ENCODE data around the gene MICU2. TPM values are rescaled to one million over a fixed set of nuclear protein-coding genes. Genes with fewer than 3 reads are reported as not detected.

Gene MICU2
- total and polyA plus RNA-seq, 10 of the 15 experiments (the other 5 are each of a cell fraction or from before 2014, with no cell fraction given) = 17.7 to 56.6 (median 43.8) TPM

GRCh38 chr13:21616205-21616866 is 12.4 kb upstream of the MICU2 start (continued):
- TF ChIP-seq GATAD2B (conservative IDR thresholded peaks at IDR 0.05; ENCODE audit: low read depth) = no peak
- no peak for TF ChIP-seq GABPA (IDR thresholded peaks at IDR 0.05; ENCODE audit: low read depth)

- no peak overlapping the region for H3K9ac ChIP-seq (ENCODE audit: control insufficient read depth, insufficient read depth, low read length)
- RAD21 ChIA-PET (ENCODE audit: unreplicated experiment) = interaction anchor here (1.0 to 1.1 kb wide), 3 partner anchors 9 to 12 kb away, joined by 3 read pairs; partner anchors contain the start of gene MICU2
- WGBS (ENCODE audit: insufficient coverage, insufficient replicate concordance, low lambda C conversion rate, missing lambda C conversion rate) = 0% methylated on average over 2 of the region's 2 CpGs
- H3K27me3 ChIP-seq (replicated peaks in 1 of 2; ENCODE audit: control insufficient read depth in 2 of 2, insufficient read depth in 2 of 2, low read length in 1 of 2) = peaks cover 0 to 2% of the 10 kb centered on the region in 2 experiments; a peak in 1 of 4 replicates
- H3K4me2 ChIP-seq (ENCODE audit: control insufficient read depth, insufficient read depth) = no peak overlapping the region
- no peak for FAIRE-seq
- TF ChIP-seq IRF5 (IDR thresholded peaks at IDR 0.05; ENCODE audit: borderline replicate concordance) = no peak
- TF ChIP-seq BRCA1 (IDR thresholded peaks at IDR 0.05; ENCODE audit: low read depth, low read length) = no peak
- TF ChIP-seq HDGF (IDR thresholded peaks at IDR 0.05) = no peak
- no peak for TF ChIP-seq ELK1 (IDR thresholded peaks at IDR 0.05; ENCODE audit: low read depth, low read length)
- TF ChIP-seq MYB (IDR thresholded peaks at IDR 0.05; ENCODE audit: borderline replicate concordance, low read depth, low read length) = no peak
- no peak for TF ChIP-seq IRF4 (IDR thresholded peaks at IDR 0.05; ENCODE audit: low read depth, low read length)
- no peak for TF ChIP-seq ZNF592 (IDR thresholded peaks at IDR 0.05)
- no peak for TF ChIP-seq CHD1 (IDR thresholded peaks at IDR 0.05; ENCODE audit: low read depth, low read length)
- no peak for TF ChIP-seq NFIC (IDR thresholded peaks at IDR 0.05; ENCODE audit: low read depth, low read length)
- TF ChIP-seq IRF3 (IDR thresholded peaks at IDR 0.05) = no peak
- no peaks in the 10 kb centered on the region for H3K79me2 ChIP-seq (ENCODE audit: control insufficient read depth, insufficient read depth, low read length)
- no TSS peak for BruUV-seq (replicated peaks)
- no peak overlapping the region for H3K27ac ChIP-seq (ENCODE audit: control insufficient read depth, insufficient read depth)
- 0 out of 2 replicates have a peak, but pooled peaks cover 4% of the 10 kb centered on the region for H3K4me1 ChIP-seq (ENCODE audit: control insufficient read depth, insufficient read depth, low read length)
- H3K9me3 ChIP-seq (replicated peaks; ENCODE audit: control insufficient read depth, insufficient read depth, low read length) = no peaks in the 10 kb centered on the region
- POLR2A ChIA-PET = interaction anchor here (1.9 kb wide), 1 partner anchor 11 kb away, joined by 10 read pairs; no protein-coding TSS in a partner anchor
- SMC1A ChIA-PET (ENCODE audit: uncharacterized antibody, unreplicated experiment) = interaction anchor here (0.5 to 2.9 kb wide), 6 partner anchors 9 to 573 kb away, joined by 3 to 18 read pairs (median 4); partner anchors contain the start of gene MICU2
- in situ Hi-C loops (cut with MboI) (no loop called here), intact Hi-C loops (cut with micrococcal nuclease; ENCODE audit: unreplicated experiment) (no loop called here)
- H3K36me3 ChIP-seq (ENCODE audit: control insufficient read depth in 2 of 2, insufficient read depth in 2 of 2, low read length in 1 of 2) = no peaks in the 10 kb centered on the region
- H4K20me1 ChIP-seq (ENCODE audit: control insufficient read depth, insufficient read depth) = no peaks in the 10 kb centered on the region
- CTCF ChIA-PET = interaction anchor here (0.6 to 4.7 kb wide), 6 partner anchors 9 to 1147 kb away, joined by 3 to 23 read pairs (median 4); partner anchors contain the start of gene MICU2
- no peak for DNase-seq (ENCODE audit: low read depth, low spot score)
- ATAC-seq = no peak
- no peak overlapping the region for H2AFZ ChIP-seq (ENCODE audit: control insufficient read depth, low read depth, low read length)
- no peak overlapping the region for H3K4me3 ChIP-seq
Observed at GRCh38 chr13:21615427-21615826, 11.5 kb upstream of the MICU2 start.

All from GM12878 (cell line).